ENCODE results near the gene ZBTB21. TPM values are rescaled to one million over a fixed set of nuclear protein-coding genes. Genes with fewer than 3 reads are reported as not detected.

Gene ZBTB21
- total RNA-seq, 1 donor from 2014 or later, result 6.6 TPM

- no peak for DNase-seq (ENCODE audit: low read depth)
- FAIRE-seq, result no peak
These were observed 11.9 kb upstream of the ZBTB21 start for GRCh38 chr21:42022091-42022430.

GRCh38 chr21:42021371-42022090 is 11.4 kb upstream of the ZBTB21 start:
- Histone ChIP-seq H3K36me3 (ENCODE audit: control insufficient read depth, insufficient read depth, low read length) (no peaks in the 10 kb centered on the region), H3K27me3 (ENCODE audit: control insufficient read depth, insufficient read depth, low read length) (no peaks in the 10 kb centered on the region), H3K4me3 (ENCODE audit: low read depth, low read length) (no peak overlapping the region)
- TF ChIP-seq CTCF (IDR thresholded peaks at IDR 0.05; ENCODE audit: insufficient read depth, low read length, severe bottlenecking), result no peak
- no peak for FAIRE-seq
- DNase-seq (ENCODE audit: low read depth), result no peak

More at GRCh38 chr21:42022091-42022430, 11.9 kb upstream of the ZBTB21 start:
- H3K27me3 ChIP-seq (ENCODE audit: control insufficient read depth, insufficient read depth, low read length), result no peaks in the 10 kb centered on the region
- no peak for TF ChIP-seq CTCF (IDR thresholded peaks at IDR 0.05; ENCODE audit: insufficient read depth, low read length, severe bottlenecking)
- H3K4me3 ChIP-seq (ENCODE audit: low read depth, low read length), result no peak overlapping the region
- H3K36me3 ChIP-seq (ENCODE audit: control insufficient read depth, insufficient read depth, low read length), result no peaks in the 10 kb centered on the region

GRCh38 chr21:42019706-42020105 is 9.5 kb upstream of the ZBTB21 start:
- FAIRE-seq (no peak), DNase-seq (ENCODE audit: low read depth) (no peak)
- TF ChIP-seq CTCF (IDR thresholded peaks at IDR 0.05; ENCODE audit: insufficient read depth, low read length, severe bottlenecking), result no peak
- no peaks in the 10 kb centered on the region for H3K36me3 ChIP-seq (ENCODE audit: control insufficient read depth, insufficient read depth, low read length)
- no peaks in the 10 kb centered on the region for H3K27me3 ChIP-seq (ENCODE audit: control insufficient read depth, insufficient read depth, low read length)
- no peak overlapping the region for H3K4me3 ChIP-seq (ENCODE audit: low read depth, low read length)

GRCh38 chr21:42019101-42019605 is 9.0 kb upstream of the ZBTB21 start:
- Histone ChIP-seq H3K36me3 (ENCODE audit: control insufficient read depth, insufficient read depth, low read length) (no peaks in the 10 kb centered on the region), H3K4me3 (ENCODE audit: low read depth, low read length) (no peak overlapping the region), H3K27me3 (ENCODE audit: control insufficient read depth, insufficient read depth, low read length) (no peaks in the 10 kb centered on the region)
- FAIRE-seq (peak; percentile 70), DNase-seq (ENCODE audit: low read depth) (peak; percentile 65)
- TF ChIP-seq CTCF (IDR thresholded peaks at IDR 0.05; ENCODE audit: insufficient read depth, low read length, severe bottlenecking), result no peak

- Histone ChIP-seq H3K27me3 (ENCODE audit: control insufficient read depth, insufficient read depth, low read length) (no peaks in the 10 kb centered on the region), H3K4me3 (ENCODE audit: low read depth, low read length) (no peak overlapping the region), H3K36me3 (ENCODE audit: control insufficient read depth, insufficient read depth, low read length) (no peaks in the 10 kb centered on the region)
- no peak for TF ChIP-seq CTCF (IDR thresholded peaks at IDR 0.05; ENCODE audit: insufficient read depth, low read length, severe bottlenecking)
- no peak for FAIRE-seq
- DNase-seq (ENCODE audit: low read depth), result no peak
These were observed 6.9 kb upstream of the ZBTB21 start for GRCh38 chr21:42017022-42017421.

Measured in bronchial epithelial cell (primary cell).